GM23248 (cell line): ENCODE results near the gene DENND6A. TPM values are rescaled to one million over a fixed set of nuclear protein-coding genes. Genes with fewer than 3 reads are reported as not detected.

ENCODE experiments used
- DNase-seq: peaks from one replicate; pipeline ENCODE4 v3.0.0-alpha.2; 2015
- H2AFZ ChIP-seq: fragments of 200-600 bp; sonication (generic); 2 replicates; pipeline ENCODE4 v1.6.1; 2016; ENCODE audit warnings: antibody characterized with exemption
- H3F3A ChIP-seq: fragments of 200-600 bp; sonication (generic); 2 replicates; pipeline ENCODE4 v1.6.1; 2016; ENCODE audit warnings: mild to moderate bottlenecking, antibody characterized with exemption, mixed run types; ENCODE audit not compliant: insufficient read depth
- H3K27ac ChIP-seq: fragments of 200-600 bp; sonication (generic); 2 replicates; pipeline ENCODE4 v1.5.1; 2016; ENCODE audit warnings: mild to moderate bottlenecking
- H3K27me3 ChIP-seq: fragments of 200-600 bp; sonication (generic); replicated peaks from 2 replicates; pipeline ENCODE4 v1.6.1; 2016; ENCODE audit warnings: mild to moderate bottlenecking; ENCODE audit not compliant: insufficient read depth
- H3K36me3 ChIP-seq: fragments of 200-600 bp; sonication (generic); 2 replicates; pipeline ENCODE4 v1.6.1; 2016; ENCODE audit warnings: low read depth, mild to moderate bottlenecking
- H3K4me1 ChIP-seq: fragments of 200-600 bp; sonication (generic); 2 replicates; pipeline ENCODE4 v1.6.1; 2016; ENCODE audit warnings: mild to moderate bottlenecking; ENCODE audit not compliant: insufficient read depth
- H3K4me2 ChIP-seq: fragments of 200-600 bp; sonication (generic); one replicate; pipeline ENCODE4 v1.6.1; 2016; ENCODE audit warnings: mild to moderate bottlenecking; ENCODE audit not compliant: unreplicated experiment
- H3K4me3 ChIP-seq: fragments of 200-600 bp; sonication (generic); 2 replicates; pipeline ENCODE4 v1.5.1; 2016; ENCODE audit warnings: mild to moderate bottlenecking
- H3K79me2 ChIP-seq: fragments of 200-600 bp; sonication (generic); 2 replicates; pipeline ENCODE4 v1.6.1; 2016; ENCODE audit warnings: mild to moderate bottlenecking; ENCODE audit not compliant: insufficient read depth
- H3K9ac ChIP-seq: fragments of 200-600 bp; sonication (generic); 2 replicates; pipeline ENCODE4 v1.6.1; 2016; ENCODE audit warnings: mild to moderate bottlenecking
- H3K9me2 ChIP-seq: fragments of 200-600 bp; sonication (generic); 2 replicates; pipeline ENCODE4 v1.6.1; 2016; ENCODE audit warnings: mixed run types, mild to moderate bottlenecking, moderate library complexity; ENCODE audit not compliant: insufficient read depth
- H3K9me3 ChIP-seq: fragments of 200-600 bp; sonication (generic); one replicate; pipeline ENCODE4 v1.6.1; 2017; ENCODE audit warnings: low read depth
- H4K20me1 ChIP-seq: fragments of 200-600 bp; sonication (generic); 2 replicates; pipeline ENCODE4 v1.6.0; 2016; ENCODE audit not compliant: insufficient read depth
- EZH2 ChIP-seq: fragments of 200-600 bp; sonication (generic); IDR thresholded peaks from 2 replicates; pipeline ENCODE4 v1.6.1; 2018; ENCODE audit warnings: antibody characterized with exemption, mild to moderate bottlenecking; ENCODE audit not compliant: insufficient read depth, poor library complexity, severe bottlenecking
- EZH2phosphoT487 ChIP-seq: fragments of 200-600 bp; sonication (generic); IDR thresholded peaks from 2 replicates; pipeline ENCODE4 v1.6.1; 2018; ENCODE audit warnings: antibody characterized with exemption, moderate library complexity, mild to moderate bottlenecking, low read depth; ENCODE audit not compliant: insufficient read depth
- WGBS, 2 experiments: methylation state at CpG; one replicate each; pipeline ENCODE4 v1.1.6; 2015 to 2017; ENCODE audit warnings: low lambda C conversion rate in 2 of 2, low coverage in 1 of 2; ENCODE audit errors: missing lambda C conversion rate in 2 of 2; 5-methylcytosine and 5-hydroxymethylcytosine counted together
- in situ Hi-C: fragments of 300-500 bp; cut with MboI; formaldehyde crosslinking; loops from 2 replicates; pipeline ENCODE4 v1.15.0; 2020
- polyA plus RNA-seq: library from polyadenylated mRNA; unstranded; fragments of >200 nt; fragmentation: Nextera tagmentation; extraction: Ambion mirVana; gene quantifications from 2 replicates; pipeline ENCODE4 v1.2.1, GENCODE V29; 2016
- total RNA-seq: library from RNA; depleted of rRNA; stranded (reverse); fragments of >200 nt; shearing (Covaris generic); gene quantifications from 2 replicates; pipeline ENCODE4 v1.2.3, GENCODE V29; 2014

Gene DENND6A
- total and polyA plus RNA-seq, 2 experiments from 2014 or later: 10.2 to 28.0 TPM

- H3K9ac ChIP-seq: no peak overlapping the region
- no peak overlapping the region for H3K4me3 ChIP-seq
- no peaks in the 10 kb centered on the region for H3K4me1 ChIP-seq
- TF ChIP-seq EZH2 (no peak), EZH2phosphoT487 (no peak)
- H4K20me1 ChIP-seq: no peaks in the 10 kb centered on the region
- H3F3A ChIP-seq: no peaks in the 10 kb centered on the region
- no peaks in the 10 kb centered on the region for H3K9me3 ChIP-seq
- in situ Hi-C loops: no loop called here
- no peaks in the 10 kb centered on the region for H3K9me2 ChIP-seq
- DNase-seq: no peak
- no peak overlapping the region for H3K4me2 ChIP-seq
- no peak overlapping the region for H3K27ac ChIP-seq
- H3K79me2 ChIP-seq: peaks cover 6% of the 10 kb centered on the region
- H2AFZ ChIP-seq: no peak overlapping the region
- H3K36me3 ChIP-seq: no peaks in the 10 kb centered on the region
- WGBS, 2 experiments: 87 to 98% methylated on average over 2 of the region's 2 CpGs
- no peaks in the 10 kb centered on the region for H3K27me3 ChIP-seq
Observed at GRCh38 chr3:57604971-57605370, 87.9 kb downstream of the DENND6A start.

GRCh38 chr3:57600195-57600594, 92.7 kb downstream of the DENND6A start:
- Histone ChIP-seq H4K20me1 (peaks cover 5% of the 10 kb centered on the region; the same call in 1 of the 2 replicates), H3K4me1 (peaks cover 9% of the 10 kb centered on the region), H3K27ac (no peak overlapping the region), H3K27me3 (no peaks in the 10 kb centered on the region), H3K4me2 (no peak overlapping the region), H3K9ac (no peak overlapping the region), H3K9me2 (no peaks in the 10 kb centered on the region), H3F3A (peaks cover 33% of the 10 kb centered on the region), H2AFZ (no peak overlapping the region), H3K4me3 (no peak overlapping the region), H3K79me2 (peaks cover 41% of the 10 kb centered on the region), H3K9me3 (no peaks in the 10 kb centered on the region), H3K36me3 (peaks cover 5% of the 10 kb centered on the region; the same call in 1 of the 2 replicates)
- WGBS, 2 experiments: 93 to 97% methylated on average over 2 of the region's 2 CpGs
- no peak for DNase-seq
- TF ChIP-seq EZH2: no peak
- TF ChIP-seq EZH2phosphoT487: no peak
- in situ Hi-C loops: no loop called here

- Histone ChIP-seq H3K4me2 (peak overlapping the region; percentile 91), H3K9me2 (no peaks in the 10 kb centered on the region), H3K27ac (peak overlapping the region; percentile 94), H3K4me3 (peak overlapping the region; percentile 79), H3K9me3 (no peaks in the 10 kb centered on the region), H3K9ac (peak overlapping the region; percentile 95), H2AFZ (peak overlapping the region; percentile 77), H3K79me2 (peaks cover 54% of the 10 kb centered on the region), H3K27me3 (no peaks in the 10 kb centered on the region), H3K4me1 (peaks cover 19% of the 10 kb centered on the region), H3F3A (peaks cover 43% of the 10 kb centered on the region), H4K20me1 (peaks cover 18% of the 10 kb centered on the region; the same call in 1 of the 2 replicates), H3K36me3 (peaks cover 15% of the 10 kb centered on the region; the same call in 1 of the 2 replicates)
- 37 to 48% methylated on average over 5 of the region's 5 CpGs for WGBS, 2 experiments
- DNase-seq: no peak
- no peak for TF ChIP-seq EZH2phosphoT487
- no peak for TF ChIP-seq EZH2
- in situ Hi-C loops: no loop called here
Observed at GRCh38 chr3:57598765-57599360, 94.0 kb downstream of the DENND6A start.

GRCh38 chr3:57597127-57597923, 95.6 kb downstream of the DENND6A start, which contains the start of gene ARF4:
ARF4 (minus strand) TSS chr3:57597344; CDS start chr3:57597140, 204 bp downstream.
- H3K79me2 ChIP-seq: peaks cover 70% of the 10 kb centered on the region
- peaks cover 54% of the 10 kb centered on the region for H3F3A ChIP-seq
- TF ChIP-seq EZH2: no peak
- no peak for TF ChIP-seq EZH2phosphoT487
- H3K27me3 ChIP-seq: no peaks in the 10 kb centered on the region
- in situ Hi-C loops: no loop called here
- peak within 1 kb of the TSS; percentile 98 for H3K4me3 ChIP-seq
- H2AFZ ChIP-seq: peak within 1 kb of the TSS; percentile 77
- peak; percentile 99 for DNase-seq
- H3K36me3 ChIP-seq: peaks cover 15% of the 10 kb centered on the region; the same call in 1 of the 2 replicates
- WGBS, 2 experiments: 0 to 1% methylated on average over 45 to 60 of the region's 67 CpGs
- H3K27ac ChIP-seq: peak within 1 kb of the TSS; percentile 100
- H4K20me1 ChIP-seq: peaks cover 32% of the 10 kb centered on the region; the same call in 1 of the 2 replicates
- H3K4me1 ChIP-seq: peaks cover 34% of the 10 kb centered on the region
- H3K9me3 ChIP-seq: no peaks in the 10 kb centered on the region
- H3K9me2 ChIP-seq: no peaks in the 10 kb centered on the region
- peak within 1 kb of the TSS; percentile 100 for H3K9ac ChIP-seq
- H3K4me2 ChIP-seq: peak within 1 kb of the TSS; percentile 91
